Activated CD4-positive, alpha-beta memory T cell treated with anti-CD3 and anti-CD28 coated beads for 36 hours (primary cell): ENCODE measurements around the gene RAPGEFL1. TPM values are rescaled to one million over a fixed set of nuclear protein-coding genes. Genes with fewer than 3 reads are reported as not detected.

Source experiments
- CTCF ChIA-PET: fragments of 350-600 bp; sonication (Branson Sonifier 250); formaldehyde crosslinking; loops from one replicate; lab custom pipeline; 2021; ENCODE audit warnings: antibody characterized with exemption, inconsistent platforms; lab: Charles Lee
- POLR2A ChIA-PET: fragments of 350-600 bp; sonication (Branson Sonifier 250); formaldehyde crosslinking; loops from one replicate; lab custom pipeline; 2021; ENCODE audit warnings: antibody characterized with exemption; lab: Charles Lee
- DNase-seq: peaks from one replicate; pipeline ENCODE4 v3.0.0-alpha.2; 2020
- H3K27ac Mint-ChIP-seq: one replicate; pipeline ENCODE4 v1.8.0; 2021; ENCODE audit warnings: mixed read lengths
- H3K27me3 Mint-ChIP-seq: one replicate; pipeline ENCODE4 v1.8.0; 2021; ENCODE audit warnings: mixed read lengths
- H3K36me3 Mint-ChIP-seq: one replicate; pipeline ENCODE4 v1.8.0; 2021; ENCODE audit warnings: mixed read lengths
- H3K4me1 Mint-ChIP-seq: one replicate; pipeline ENCODE4 v1.8.0; 2021; ENCODE audit warnings: low read depth, mixed read lengths
- H3K4me3 Mint-ChIP-seq: one replicate; pipeline ENCODE4 v1.8.0; 2021; ENCODE audit warnings: mild to moderate bottlenecking, mixed read lengths
- H3K9me3 Mint-ChIP-seq: one replicate; pipeline ENCODE4 v1.8.0; 2021; ENCODE audit warnings: mixed read lengths
- intact Hi-C: fragments of 100-400 bp; cut with micrococcal nuclease; formaldehyde crosslinking; loops from one replicate; pipeline ENCODE4 v1.15.1; 2023
- total RNA-seq, 2 experiments: library from RNA; stranded (reverse); gene quantifications; one replicate each; pipeline ENCODE4 v1.2.3, GENCODE V29; 2021

The RAPGEFL1 gene
- total RNA-seq, 2 experiments from 2014 or later = 4.9 to 6.1 TPM

DNA sequence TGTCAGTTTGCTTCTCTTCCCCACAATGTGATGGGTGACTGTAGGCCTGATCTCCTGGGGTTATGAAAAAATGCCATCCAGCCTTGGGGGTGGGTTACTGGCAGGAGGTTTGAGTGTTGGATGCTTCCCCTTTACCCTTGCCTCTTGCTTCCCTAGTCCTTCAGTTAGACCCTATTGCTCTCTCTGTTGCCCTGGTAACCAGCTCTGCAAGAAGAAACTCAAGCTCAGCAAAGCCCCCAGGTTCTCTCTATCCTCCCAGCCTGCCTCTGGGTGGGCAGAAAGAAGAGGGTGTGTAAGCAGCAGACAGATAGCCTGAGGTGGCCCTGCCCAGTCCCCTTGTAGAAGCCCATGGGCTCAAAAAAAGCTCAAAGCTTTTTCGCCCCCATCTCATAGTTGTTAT lies 2.8 kb upstream of the RAPGEFL1 start:
- H3K27me3 Mint-ChIP-seq = no peaks in the 10 kb centered on the region
- H3K9me3 Mint-ChIP-seq = no peaks in the 10 kb centered on the region
- H3K4me1 Mint-ChIP-seq = peaks cover 7% of the 10 kb centered on the region
- DNase-seq = no peak
- no peak overlapping the region for H3K27ac Mint-ChIP-seq
- H3K36me3 Mint-ChIP-seq = peaks cover 19% of the 10 kb centered on the region
- POLR2A ChIA-PET = no interaction called here
- H3K4me3 Mint-ChIP-seq = no peak overlapping the region
- CTCF ChIA-PET = interaction anchor here (0.7 to 3.9 kb wide), 6 partner anchors 17 to 148 kb away, joined by 3 to 19 read pairs (median 6); no protein-coding TSS in a partner anchor
- intact Hi-C loops = loop anchor here (10.0 kb wide), 1 partner anchor 150 kb away; no protein-coding TSS in a partner anchor

DNA sequence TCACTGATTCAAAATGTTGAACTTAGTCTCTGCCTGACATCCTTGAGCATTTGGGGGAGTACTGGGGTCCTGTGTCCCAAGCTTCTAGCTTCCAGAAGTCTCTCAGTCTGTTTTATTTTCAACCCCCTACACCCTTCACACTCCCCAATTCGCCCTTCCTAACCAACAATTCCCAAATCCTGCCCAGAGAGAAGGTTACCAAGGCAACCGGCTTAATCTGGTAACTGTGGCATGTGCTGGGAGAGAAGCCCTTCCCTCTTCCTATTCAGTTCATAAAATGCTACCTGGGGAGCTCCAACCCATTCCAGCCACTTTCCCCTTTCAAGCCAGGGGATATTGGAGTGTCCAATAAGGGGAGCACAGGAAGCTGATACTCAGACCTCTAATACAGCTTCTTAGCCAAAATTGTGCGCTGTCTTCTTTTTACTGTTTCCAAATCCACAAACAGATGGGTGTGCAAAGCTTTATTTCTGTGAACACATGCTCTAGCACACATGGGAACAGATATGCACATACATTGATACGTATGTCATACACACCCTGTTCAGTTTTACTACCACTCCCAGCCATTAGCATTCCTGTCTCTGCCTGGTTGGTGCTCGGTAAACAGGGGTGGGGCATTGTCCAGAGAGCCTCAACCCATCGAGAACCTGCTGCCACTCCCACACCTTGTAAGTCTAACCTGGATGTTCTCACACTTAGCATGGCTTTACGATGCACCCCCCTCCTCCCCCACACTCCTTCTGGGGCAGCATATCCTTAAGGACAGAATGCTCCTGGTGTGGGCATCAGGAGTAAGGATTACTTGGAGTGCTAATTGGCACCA lies 1.1 kb upstream of the RAPGEFL1 start:
- H3K4me1 Mint-ChIP-seq = peaks cover 7% of the 10 kb centered on the region
- H3K36me3 Mint-ChIP-seq = peaks cover 16% of the 10 kb centered on the region
- no peak overlapping the region for H3K4me3 Mint-ChIP-seq
- no peaks in the 10 kb centered on the region for H3K27me3 Mint-ChIP-seq
- no peak for DNase-seq
- intact Hi-C loops = loop anchor here (10.0 kb wide), 1 partner anchor 151 kb away; no protein-coding TSS in a partner anchor
- H3K27ac Mint-ChIP-seq = no peak overlapping the region
- H3K9me3 Mint-ChIP-seq = no peaks in the 10 kb centered on the region
- ChIA-PET CTCF (interaction anchor here (1.0 to 3.9 kb wide), 7 partner anchors 9 to 101 kb away, joined by 3 to 19 read pairs (median 5); no protein-coding TSS in a partner anchor), POLR2A (interaction anchor here (0.6 to 1.9 kb wide), 3 partner anchors 34 to 142 kb away, joined by 3 to 6 read pairs (median 4); no protein-coding TSS in a partner anchor)

DNA sequence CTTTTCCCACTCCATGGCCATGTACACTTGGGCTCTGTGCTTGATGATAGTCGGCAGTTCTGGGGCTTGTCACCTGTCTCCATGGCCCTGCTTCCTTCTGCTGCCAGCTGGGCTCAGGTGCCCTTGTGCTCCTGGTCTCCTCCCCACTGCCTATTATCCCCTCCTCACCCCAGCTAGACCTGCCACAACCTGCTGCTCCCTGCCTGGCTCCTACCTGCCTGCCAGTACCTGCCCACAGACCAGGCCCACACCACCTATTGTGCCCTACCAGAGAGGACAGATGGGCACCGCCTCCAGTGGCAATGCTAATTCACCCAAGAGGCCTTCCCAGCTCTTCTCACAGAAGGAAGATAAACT lies 538 bp upstream of the RAPGEFL1 start:
- no peak for DNase-seq
- Mint-ChIP-seq H3K9me3 (no peaks in the 10 kb centered on the region), H3K27me3 (no peaks in the 10 kb centered on the region), H3K36me3 (peaks cover 13% of the 10 kb centered on the region), H3K4me1 (peaks cover 7% of the 10 kb centered on the region), H3K27ac (no peak overlapping the region), H3K4me3 (peak overlapping the region; percentile 34)
- ChIA-PET CTCF (interaction anchor here (1.3 to 3.9 kb wide), 3 partner anchors 9 to 63 kb away, joined by 5 to 19 read pairs (median 6); no protein-coding TSS in a partner anchor), POLR2A (interaction anchor here (0.6 to 1.9 kb wide), 4 partner anchors 34 to 1523 kb away, joined by 3 to 6 read pairs (median 4); no protein-coding TSS in a partner anchor)
- intact Hi-C loops = loop anchor here (10.0 kb wide), 1 partner anchor 152 kb away; no protein-coding TSS in a partner anchor

- H3K27me3 Mint-ChIP-seq = no peaks in the 10 kb centered on the region
- POLR2A ChIA-PET = no interaction called here
- no peak for DNase-seq
- CTCF ChIA-PET = interaction anchor here (1.9 to 2.6 kb wide), 2 partner anchors 14 to 65 kb away, joined by 6 to 20 read pairs; no protein-coding TSS in a partner anchor
- peaks cover 11% of the 10 kb centered on the region for H3K36me3 Mint-ChIP-seq
- no peak overlapping the region for H3K27ac Mint-ChIP-seq
- no peak overlapping the region for H3K4me3 Mint-ChIP-seq
- intact Hi-C loops = loop anchor here (10.0 kb wide), 1 partner anchor 153 kb away; no protein-coding TSS in a partner anchor
- H3K4me1 Mint-ChIP-seq = peaks cover 7% of the 10 kb centered on the region
- no peaks in the 10 kb centered on the region for H3K9me3 Mint-ChIP-seq
Measured at GRCh38 chr17:40178021-40178601, 841 bp downstream of the RAPGEFL1 start.

- POLR2A ChIA-PET = no interaction called here
- Mint-ChIP-seq H3K36me3 (peaks cover 8% of the 10 kb centered on the region), H3K4me1 (peaks cover 7% of the 10 kb centered on the region), H3K4me3 (peak overlapping the region; percentile 8), H3K27ac (no peak overlapping the region), H3K9me3 (no peaks in the 10 kb centered on the region), H3K27me3 (no peaks in the 10 kb centered on the region)
- intact Hi-C loops = loop anchor here (10.0 kb wide), 1 partner anchor 154 kb away; no protein-coding TSS in a partner anchor
- CTCF ChIA-PET = interaction anchor here (1.3 to 2.6 kb wide), 2 partner anchors 14 to 23 kb away, joined by 7 to 20 read pairs; no protein-coding TSS in a partner anchor
- DNase-seq = no peak
Measured at GRCh38 chr17:40178660-40179059, 1.4 kb downstream of the RAPGEFL1 start.

- H3K4me3 Mint-ChIP-seq = no peak overlapping the region
- peaks cover 7% of the 10 kb centered on the region for H3K4me1 Mint-ChIP-seq
- H3K27ac Mint-ChIP-seq = no peak overlapping the region
- CTCF ChIA-PET = interaction anchor here (1.3 to 2.6 kb wide), 3 partner anchors 11 to 22 kb away, joined by 6 to 20 read pairs (median 7); no protein-coding TSS in a partner anchor
- H3K27me3 Mint-ChIP-seq = no peaks in the 10 kb centered on the region
- no peak for DNase-seq
- peaks cover 3% of the 10 kb centered on the region for H3K36me3 Mint-ChIP-seq
- intact Hi-C loops = loop anchor here (10.0 kb wide), 1 partner anchor 155 kb away; no protein-coding TSS in a partner anchor
- POLR2A ChIA-PET = no interaction called here
- no peaks in the 10 kb centered on the region for H3K9me3 Mint-ChIP-seq
Measured at GRCh38 chr17:40179923-40180659, 2.8 kb downstream of the RAPGEFL1 start.

GRCh38 chr17:40180694-40181093 lies 3.4 kb downstream of the RAPGEFL1 start:
- no peaks in the 10 kb centered on the region for H3K9me3 Mint-ChIP-seq
- CTCF ChIA-PET = interaction anchor here (0.8 to 2.6 kb wide), 3 partner anchors 12 to 67 kb away, joined by 4 to 20 read pairs (median 6); no protein-coding TSS in a partner anchor
- no peak for DNase-seq
- peaks cover 7% of the 10 kb centered on the region for H3K4me1 Mint-ChIP-seq
- H3K4me3 Mint-ChIP-seq = no peak overlapping the region
- intact Hi-C loops = no loop called here
- POLR2A ChIA-PET = no interaction called here
- no peak overlapping the region for H3K27ac Mint-ChIP-seq
- H3K27me3 Mint-ChIP-seq = no peaks in the 10 kb centered on the region
- peaks cover 3% of the 10 kb centered on the region for H3K36me3 Mint-ChIP-seq

DNA sequence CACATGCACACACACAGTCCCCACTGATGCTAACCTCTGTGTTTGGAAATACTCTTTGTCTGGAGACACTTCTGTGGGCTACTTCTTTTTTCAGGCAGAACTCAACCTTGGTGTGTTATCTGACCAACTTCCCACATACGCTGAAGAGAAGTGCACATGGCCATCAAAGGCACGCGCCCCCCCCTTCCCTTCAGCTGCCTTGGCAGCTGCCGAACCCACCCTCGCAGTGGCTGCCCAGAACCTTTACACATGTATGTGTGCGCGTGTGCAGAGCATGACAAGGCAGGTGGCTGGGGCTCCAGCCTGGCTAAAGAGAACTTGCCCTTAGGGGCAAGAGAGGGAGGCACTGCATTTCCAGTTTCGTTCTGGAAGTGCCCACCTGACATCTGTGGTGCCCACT lies 3.9 kb downstream of the RAPGEFL1 start:
- DNase-seq = no peak
- H3K9me3 Mint-ChIP-seq = no peaks in the 10 kb centered on the region
- no peak overlapping the region for H3K4me3 Mint-ChIP-seq
- ChIA-PET POLR2A (no interaction called here), CTCF (interaction anchor here (0.8 kb wide), 2 partner anchors 12 to 68 kb away, joined by 3 to 4 read pairs; no protein-coding TSS in a partner anchor)
- no peaks in the 10 kb centered on the region for H3K27me3 Mint-ChIP-seq
- H3K27ac Mint-ChIP-seq = no peak overlapping the region
- peaks cover 1% of the 10 kb centered on the region for H3K36me3 Mint-ChIP-seq
- peaks cover 7% of the 10 kb centered on the region for H3K4me1 Mint-ChIP-seq
- intact Hi-C loops = no loop called here

DNA sequence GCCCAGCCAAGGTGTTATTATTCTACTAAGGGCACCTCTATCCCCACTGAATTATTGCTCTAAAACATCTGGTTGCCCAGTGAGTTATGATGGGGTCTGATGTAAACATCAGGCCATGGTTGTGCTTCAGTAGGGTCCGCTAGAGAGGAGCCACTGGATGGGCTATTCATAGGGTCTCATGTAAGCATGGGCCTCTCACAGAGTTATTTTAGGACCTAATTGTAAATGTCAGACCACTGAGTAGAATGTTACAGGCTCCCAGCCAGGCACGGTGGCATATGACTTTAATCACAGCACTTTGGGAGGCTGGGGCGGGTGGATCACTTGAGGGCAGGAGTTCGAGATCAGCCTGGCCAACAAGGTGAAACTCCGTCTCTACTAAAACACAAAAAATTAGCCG lies 5.3 kb downstream of the RAPGEFL1 start:
- Mint-ChIP-seq H3K36me3 (no peaks in the 10 kb centered on the region), H3K9me3 (no peaks in the 10 kb centered on the region), H3K4me3 (no peak overlapping the region), H3K27ac (no peak overlapping the region), H3K4me1 (no peaks in the 10 kb centered on the region), H3K27me3 (no peaks in the 10 kb centered on the region)
- intact Hi-C loops = no loop called here
- POLR2A ChIA-PET = interaction anchor here (0.6 kb wide), 1 partner anchor 128 kb away, joined by 5 read pairs; the partner anchor contains the start of gene MED24
- DNase-seq = no peak
- CTCF ChIA-PET = interaction anchor here (1.8 kb wide), 1 partner anchor 9 kb away, joined by 7 read pairs; no protein-coding TSS in a partner anchor

GRCh38 chr17:40187238-40187637 lies 10.0 kb downstream of the RAPGEFL1 start:
- Mint-ChIP-seq H3K36me3 (peaks cover 2% of the 10 kb centered on the region), H3K27me3 (no peaks in the 10 kb centered on the region), H3K4me1 (peaks cover 8% of the 10 kb centered on the region), H3K9me3 (no peaks in the 10 kb centered on the region), H3K4me3 (no peak overlapping the region), H3K27ac (no peak overlapping the region)
- ChIA-PET CTCF (no interaction called here), POLR2A (no interaction called here)
- DNase-seq = no peak
- intact Hi-C loops = no loop called here

DNA sequence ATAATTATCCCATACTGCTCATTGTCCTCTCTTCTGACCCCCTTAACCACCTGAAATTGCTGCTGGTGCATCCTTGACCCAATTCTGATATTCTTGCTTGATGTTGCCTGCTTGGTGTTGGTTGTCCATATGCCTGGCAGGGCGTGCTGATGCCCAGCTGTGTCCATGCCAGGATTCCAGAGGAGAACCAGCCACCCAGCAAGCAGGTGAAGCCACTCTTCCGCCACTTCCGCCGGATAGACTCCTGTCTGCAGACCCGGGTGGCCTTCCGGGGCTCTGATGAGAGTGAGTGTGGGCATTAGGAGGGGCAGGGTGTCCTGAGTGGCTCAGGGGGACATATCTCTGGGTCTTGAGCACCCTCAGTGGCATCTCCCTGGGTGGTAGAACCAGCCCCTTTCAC lies 11.4 kb downstream of the RAPGEFL1 start:
- no peak overlapping the region for H3K4me3 Mint-ChIP-seq
- DNase-seq = no peak
- POLR2A ChIA-PET = interaction anchor here (1.2 kb wide), 1 partner anchor 76 kb away, joined by 3 read pairs; no protein-coding TSS in a partner anchor
- H3K4me1 Mint-ChIP-seq = peaks cover 8% of the 10 kb centered on the region
- H3K9me3 Mint-ChIP-seq = no peaks in the 10 kb centered on the region
- CTCF ChIA-PET = interaction anchor here (0.5 to 5.9 kb wide), 4 partner anchors 7 to 75 kb away, joined by 3 to 99 read pairs (median 4); no protein-coding TSS in a partner anchor
- H3K27ac Mint-ChIP-seq = no peak overlapping the region
- H3K27me3 Mint-ChIP-seq = no peaks in the 10 kb centered on the region
- intact Hi-C loops = no loop called here
- H3K36me3 Mint-ChIP-seq = peaks cover 2% of the 10 kb centered on the region
